ENCODE measurements around the gene BRD4. TPM values are rescaled to one million over a fixed set of nuclear protein-coding genes. Genes with fewer than 3 reads are reported as not detected.

Gene BRD4
- total and polyA plus RNA-seq, 10 of the 15 experiments (the other 5 are each of a cell fraction or from before 2014, with no cell fraction given) = 5.3 to 84.4 (median 11.8) TPM

DNA sequence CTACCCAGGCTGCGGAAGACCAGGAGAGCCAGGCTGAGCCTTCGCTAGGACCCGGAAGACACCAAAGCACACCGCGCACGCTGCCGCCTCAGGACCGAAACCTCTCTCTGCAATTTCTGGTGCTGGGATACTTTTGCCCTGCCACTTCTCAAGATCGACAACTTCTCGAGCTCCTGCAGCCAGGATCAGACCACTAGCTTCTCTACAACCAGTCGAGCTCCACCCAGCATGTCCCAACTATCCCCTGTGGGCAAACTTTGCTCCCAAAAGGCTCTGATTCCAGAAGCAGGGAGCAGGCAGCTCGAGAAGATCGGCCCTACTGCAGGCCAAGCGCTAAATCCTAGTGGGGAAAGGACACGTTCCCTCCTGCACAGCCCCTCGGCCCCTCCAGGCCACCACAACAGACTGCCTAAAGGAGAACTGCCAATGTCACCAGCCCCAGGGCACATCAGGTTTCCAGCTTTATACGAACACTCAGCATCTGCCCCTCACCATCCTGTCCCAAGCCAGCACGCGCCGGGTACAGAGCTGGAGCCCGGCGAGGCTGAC lies 46.3 kb upstream of the BRD4 start (continued):
- TF ChIP-seq, protein P1, sequence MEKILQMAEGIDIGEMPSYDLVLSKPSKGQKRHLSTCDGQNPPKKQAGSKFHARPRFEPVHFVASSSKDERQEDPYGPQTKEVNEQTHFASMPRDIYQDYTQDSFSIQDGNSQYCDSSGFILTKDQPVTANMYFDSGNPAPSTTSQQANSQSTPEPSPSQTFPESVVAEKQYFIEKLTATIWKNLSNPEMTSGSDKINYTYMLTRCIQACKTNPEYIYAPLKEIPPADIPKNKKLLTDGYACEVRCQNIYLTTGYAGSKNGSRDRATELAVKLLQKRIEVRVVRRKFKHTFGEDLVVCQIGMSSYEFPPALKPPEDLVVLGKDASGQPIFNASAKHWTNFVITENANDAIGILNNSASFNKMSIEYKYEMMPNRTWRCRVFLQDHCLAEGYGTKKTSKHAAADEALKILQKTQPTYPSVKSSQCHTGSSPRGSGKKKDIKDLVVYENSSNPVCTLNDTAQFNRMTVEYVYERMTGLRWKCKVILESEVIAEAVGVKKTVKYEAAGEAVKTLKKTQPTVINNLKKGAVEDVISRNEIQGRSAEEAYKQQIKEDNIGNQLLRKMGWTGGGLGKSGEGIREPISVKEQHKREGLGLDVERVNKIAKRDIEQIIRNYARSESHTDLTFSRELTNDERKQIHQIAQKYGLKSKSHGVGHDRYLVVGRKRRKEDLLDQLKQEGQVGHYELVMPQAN (conservative IDR thresholded peaks at IDR 0.05) = peak; percentile 25; the same call in 1 of the 2 replicates
- TF ChIP-seq POLR2AphosphoS5 (IDR thresholded peaks at IDR 0.05; ENCODE audit: low read length) = peak; percentile 75; the same call in 1 of the 2 replicates
- TF ChIP-seq IRF4 (IDR thresholded peaks at IDR 0.05; ENCODE audit: low read depth, low read length) = 0 out of 2 replicates have a peak, but pooled peaks have one; percentile 7
- TF ChIP-seq E4F1 (IDR thresholded peaks at IDR 0.05; ENCODE audit: borderline replicate concordance, partially characterized antibody) = peak; percentile 47
- no peak for TF ChIP-seq JUND (IDR thresholded peaks at IDR 0.05; ENCODE audit: low read depth, low read length)
- TF ChIP-seq BACH1 (IDR thresholded peaks at IDR 0.05; ENCODE audit: borderline replicate concordance) = no peak
- TF ChIP-seq GATAD2B (conservative IDR thresholded peaks at IDR 0.05; ENCODE audit: low read depth) = no peak
- peak; percentile 67 for TF ChIP-seq MLLT1 (IDR thresholded peaks at IDR 0.05)
- peak; percentile 95 for TF ChIP-seq MXI1 (IDR thresholded peaks at IDR 0.05; ENCODE audit: low read depth, low read length)
